ENCODE results near the gene MYH9.
"Not testable (repeated sequence)": the region's sequence is repeated elsewhere in the genome, so short reads cannot be mapped to it uniquely, and the experiment has no call there.

Gene MYH9

DNA sequence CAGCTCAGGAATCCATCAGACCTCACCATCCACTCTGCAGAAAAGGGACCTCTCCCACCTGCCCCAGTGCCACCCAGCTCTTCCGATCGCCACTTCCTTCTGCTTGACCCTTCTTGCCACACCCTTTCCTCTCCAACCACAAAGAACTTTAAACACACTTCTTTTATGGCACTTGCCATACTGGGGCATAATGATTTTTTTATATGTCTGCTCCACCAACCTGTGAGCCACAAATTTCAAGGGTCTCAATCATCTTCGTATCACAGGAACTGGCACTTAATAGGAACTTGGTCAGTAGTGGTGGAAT lies 11.7 kb upstream of the MYH9 start:
- Mint-ChIP-seq H3K9me3 (no peaks in the 10 kb centered on the region), H3K4me1 (peaks cover 30% of the 10 kb centered on the region), H3K4me3 (no peak overlapping the region), H3K36me3 (no peaks in the 10 kb centered on the region), H3K27ac (peak overlapping the region; percentile 45)
- DNase-seq (ENCODE audit: low spot score in 2 of 2) (no peak), ATAC-seq (no peak)

DNA sequence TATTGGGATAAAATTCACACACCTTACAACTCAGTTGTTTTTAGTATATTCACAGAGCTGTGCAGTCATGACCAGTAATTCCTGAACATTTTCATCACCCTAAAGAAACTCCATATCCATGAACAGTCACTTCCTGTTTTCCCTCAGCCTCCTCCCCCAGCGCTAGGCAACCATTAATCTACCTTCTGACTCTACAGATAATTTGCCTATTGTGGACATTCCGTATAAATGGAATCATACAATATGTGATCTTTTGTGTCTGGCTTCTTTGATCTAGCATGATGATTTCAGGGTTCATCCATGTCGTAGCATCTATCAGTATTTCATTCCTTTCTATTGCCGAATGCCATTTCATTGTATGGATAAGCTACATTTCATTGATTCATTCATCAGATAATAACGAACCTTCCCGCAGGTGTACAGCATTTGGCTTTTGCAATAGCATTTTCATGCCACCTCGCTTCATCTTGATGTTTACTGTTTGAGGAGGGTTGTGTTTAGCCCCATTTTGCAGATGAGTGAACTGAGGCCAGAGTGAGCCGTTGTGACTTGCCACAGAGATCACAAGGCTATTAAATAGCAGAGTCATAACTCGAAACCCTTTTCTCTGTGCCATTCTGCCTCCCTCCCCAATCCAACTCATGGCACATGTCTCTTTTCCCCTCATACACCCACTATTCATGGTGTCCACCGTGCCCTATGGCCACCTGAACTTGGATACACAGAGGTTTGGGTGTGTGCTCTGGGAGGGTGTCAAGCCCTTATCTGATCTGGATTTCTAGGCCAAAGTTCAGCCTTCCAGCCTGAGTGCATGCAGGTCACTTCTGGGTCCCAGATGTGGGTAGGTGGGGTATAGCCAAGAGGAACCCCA lies 11.1 kb upstream of the MYH9 start:
- DNase-seq (ENCODE audit: low spot score in 2 of 2) (no peak), ATAC-seq (no peak)
- Mint-ChIP-seq H3K4me3 (no peak overlapping the region), H3K27ac (peak overlapping the region; percentile 45), H3K36me3 (no peaks in the 10 kb centered on the region), H3K4me1 (peaks cover 27% of the 10 kb centered on the region), H3K9me3 (no peaks in the 10 kb centered on the region)

DNA sequence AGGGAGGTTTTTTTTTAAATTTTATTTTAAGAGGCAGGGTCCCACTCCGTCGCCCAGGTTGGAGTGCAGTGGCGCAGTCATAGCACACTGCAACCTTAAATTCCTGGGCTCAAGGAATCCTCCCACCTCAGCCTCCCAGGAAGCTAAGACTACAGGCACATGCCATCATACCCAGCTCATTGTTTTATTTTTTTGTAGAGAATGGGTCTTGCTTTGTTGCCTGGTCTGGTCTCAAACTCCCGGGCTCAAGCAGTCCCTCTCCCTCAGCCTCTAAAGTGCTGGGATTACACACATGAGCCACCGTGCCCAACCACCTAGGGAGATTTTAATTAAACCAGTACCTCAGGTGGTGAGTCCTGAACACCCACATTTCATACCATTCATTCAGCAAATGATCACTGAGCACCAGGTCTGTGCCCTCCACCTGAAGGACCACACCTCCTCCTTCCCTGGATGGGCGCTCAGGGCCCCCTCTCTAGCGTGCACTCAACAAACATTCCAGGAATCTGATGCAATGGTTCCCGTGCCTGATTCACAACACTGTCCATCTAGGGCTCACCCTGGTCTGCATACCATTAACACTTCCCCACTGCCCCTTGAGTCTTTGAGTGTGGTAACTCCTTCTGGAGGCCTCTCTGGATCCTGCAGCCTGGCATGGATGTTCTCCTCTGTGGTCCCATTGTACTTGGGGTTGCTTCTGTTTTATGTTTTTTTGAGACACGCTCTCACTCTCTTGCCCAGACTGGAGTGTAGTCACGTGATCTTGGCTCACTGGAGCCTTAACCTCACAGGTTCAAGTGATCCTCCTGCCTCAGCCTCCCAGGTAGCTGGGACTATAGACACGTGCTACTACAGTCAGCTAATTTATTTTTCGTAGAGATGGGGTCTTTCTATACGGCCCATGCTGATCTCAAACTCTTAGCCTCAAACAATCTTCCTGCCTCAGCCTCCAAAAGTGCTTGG lies 9.6 kb upstream of the MYH9 start:
- DNase-seq (ENCODE audit: low spot score in 2 of 2) (no peak), ATAC-seq (no peak)
- H3K9me3 Mint-ChIP-seq, result no peaks in the 10 kb centered on the region
- H3K36me3 Mint-ChIP-seq, result no peaks in the 10 kb centered on the region
- no peak overlapping the region for H3K27ac Mint-ChIP-seq
- H3K4me3 Mint-ChIP-seq, result no peak overlapping the region
- peaks cover 27% of the 10 kb centered on the region for H3K4me1 Mint-ChIP-seq

DNA sequence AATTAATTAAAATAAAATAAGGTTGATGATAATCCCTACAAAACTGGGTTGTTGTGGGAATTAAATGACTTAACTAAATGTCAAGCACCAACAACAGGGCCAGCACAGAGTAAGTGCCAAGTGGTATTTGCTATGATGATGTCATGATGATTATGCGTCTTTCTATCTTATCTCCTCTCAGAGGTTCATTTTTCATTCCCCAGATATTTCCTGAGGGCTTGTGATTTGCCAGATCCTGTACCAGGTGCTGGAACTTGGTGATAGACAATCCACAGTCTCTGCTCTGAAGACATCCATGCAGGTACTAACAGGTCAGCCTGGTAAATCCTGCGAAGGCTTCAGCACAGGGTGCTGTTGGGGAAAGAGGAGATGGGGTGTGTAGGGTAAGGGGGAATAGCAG lies 8.1 kb upstream of the MYH9 start:
- Mint-ChIP-seq H3K27ac (no peak overlapping the region), H3K4me3 (no peak overlapping the region), H3K4me1 (peaks cover 27% of the 10 kb centered on the region), H3K9me3 (no peaks in the 10 kb centered on the region), H3K36me3 (no peaks in the 10 kb centered on the region)
- DNase-seq (ENCODE audit: low spot score in 2 of 2) (no peak), ATAC-seq (no peak)

DNA sequence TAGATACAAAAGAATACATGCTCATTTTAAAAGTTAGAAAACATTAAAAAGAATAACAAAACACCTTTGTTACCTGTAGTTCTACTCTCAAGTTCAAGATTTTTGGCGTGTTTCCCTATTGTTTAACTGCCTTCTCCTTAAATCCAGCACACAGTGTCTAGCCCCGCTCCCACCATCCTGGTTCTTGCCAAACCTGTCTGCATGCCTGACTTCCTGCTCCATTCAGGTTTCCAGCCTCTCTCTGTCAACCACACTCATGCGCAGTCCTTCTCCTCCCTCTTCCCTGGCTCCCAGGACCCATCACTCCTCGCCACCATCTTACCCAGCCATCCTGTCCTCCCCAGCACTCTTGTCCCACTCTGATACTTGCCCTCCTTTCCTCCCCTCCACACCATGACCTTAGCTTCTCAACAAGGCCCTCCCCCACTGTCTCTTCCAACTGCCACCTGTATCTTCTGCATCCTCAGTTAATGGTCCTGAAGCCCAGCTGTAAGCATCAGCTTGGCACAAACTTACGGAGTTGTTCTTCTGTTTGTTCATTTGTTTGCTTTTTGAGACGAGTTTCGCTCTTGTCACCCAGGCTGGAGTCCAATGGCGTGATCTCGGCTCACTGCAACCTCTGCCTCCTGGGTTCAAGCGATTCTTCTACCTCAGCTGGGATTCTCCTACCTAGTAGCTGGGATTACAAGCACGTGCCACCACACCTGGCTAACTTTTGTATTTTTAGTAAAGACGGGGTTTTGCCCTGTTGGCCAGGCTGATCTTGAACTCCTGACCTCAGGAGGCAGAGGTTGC lies 7.5 kb upstream of the MYH9 start:
- no peak for DNase-seq (ENCODE audit: low spot score in 2 of 2)
- no peak for ATAC-seq
- no peaks in the 10 kb centered on the region for H3K9me3 Mint-ChIP-seq
- H3K4me3 Mint-ChIP-seq, result no peak overlapping the region
- no peaks in the 10 kb centered on the region for H3K36me3 Mint-ChIP-seq
- peaks cover 27% of the 10 kb centered on the region for H3K4me1 Mint-ChIP-seq
- no peak overlapping the region for H3K27ac Mint-ChIP-seq

DNA sequence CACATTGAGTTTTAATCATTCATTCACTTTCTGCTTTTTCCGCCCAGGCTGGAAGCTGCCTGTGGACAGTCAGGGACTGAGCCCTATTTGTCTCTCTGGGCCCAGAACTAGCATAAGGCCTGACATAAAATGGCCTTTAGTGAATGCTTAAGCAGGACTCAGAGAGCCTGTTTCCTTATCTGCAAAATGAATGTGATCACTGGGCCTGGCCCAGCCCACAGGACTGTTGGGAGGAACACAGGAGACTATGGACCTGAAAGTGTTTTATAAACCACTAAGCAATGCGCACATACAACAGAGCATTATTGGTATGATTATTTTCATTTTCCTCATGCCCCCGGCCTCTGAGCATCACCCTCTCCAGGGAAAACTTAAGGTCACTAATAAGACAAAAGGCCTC lies 3.9 kb upstream of the MYH9 start:
- peaks cover 15% of the 10 kb centered on the region for H3K36me3 Mint-ChIP-seq
- no peak overlapping the region for H3K27ac Mint-ChIP-seq
- no peak for ATAC-seq
- H3K9me3 Mint-ChIP-seq, result no peaks in the 10 kb centered on the region
- H3K4me3 Mint-ChIP-seq, result no peak overlapping the region
- peaks cover 15% of the 10 kb centered on the region for H3K4me1 Mint-ChIP-seq
- no peak for DNase-seq (ENCODE audit: low spot score in 2 of 2)

DNA sequence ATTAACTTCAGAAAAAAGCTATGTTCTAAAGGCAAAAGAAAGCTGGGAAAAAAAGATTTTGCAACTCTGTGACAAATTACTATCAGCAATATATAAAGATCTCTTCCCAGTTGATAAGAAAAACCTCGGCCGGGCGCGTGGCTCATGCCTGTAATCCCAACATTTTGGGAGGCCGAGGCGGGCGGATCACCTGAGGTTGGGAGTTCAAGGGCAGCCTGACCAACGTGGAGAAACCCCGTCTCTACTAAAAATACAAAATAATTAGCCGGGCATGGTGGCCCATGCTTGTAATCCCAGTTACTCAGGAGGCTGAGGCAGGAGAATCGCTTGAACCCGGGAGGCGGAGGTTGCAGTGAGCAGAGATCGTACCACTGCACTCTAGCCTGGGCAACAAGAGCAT lies 1.4 kb upstream of the MYH9 start:
- H3K27ac Mint-ChIP-seq; DNase-seq (ENCODE audit: low spot score in 2 of 2); H3K9me3 Mint-ChIP-seq; ATAC-seq: not testable (repeated sequence)
- peaks cover 28% of the 10 kb centered on the region for H3K4me1 Mint-ChIP-seq
- H3K4me3 Mint-ChIP-seq, result peak overlapping the region; percentile 99
- H3K36me3 Mint-ChIP-seq, result peaks cover 41% of the 10 kb centered on the region

DNA sequence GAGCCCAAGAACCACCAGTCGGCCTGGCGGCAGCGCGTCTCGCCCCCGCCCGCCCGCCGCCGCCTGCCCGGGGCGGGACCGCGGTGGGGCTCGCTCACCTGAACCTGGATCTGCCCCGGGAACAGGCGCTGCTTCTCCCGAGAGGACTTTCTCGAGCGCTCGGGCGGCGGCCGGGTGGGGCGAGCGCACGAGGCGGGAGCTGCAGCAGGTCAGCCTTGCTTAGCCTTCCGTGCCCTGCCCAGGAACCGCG lies 133 bp downstream of the MYH9 start:
- Mint-ChIP-seq H3K27ac (peak overlapping the region; percentile 82), H3K4me3 (peak overlapping the region; percentile 99), H3K4me1 (peaks cover 42% of the 10 kb centered on the region), H3K9me3 (no peaks in the 10 kb centered on the region), H3K36me3 (peaks cover 56% of the 10 kb centered on the region)
- peak; percentile 8 for ATAC-seq
- no peak for DNase-seq (ENCODE audit: low spot score in 2 of 2)

DNA sequence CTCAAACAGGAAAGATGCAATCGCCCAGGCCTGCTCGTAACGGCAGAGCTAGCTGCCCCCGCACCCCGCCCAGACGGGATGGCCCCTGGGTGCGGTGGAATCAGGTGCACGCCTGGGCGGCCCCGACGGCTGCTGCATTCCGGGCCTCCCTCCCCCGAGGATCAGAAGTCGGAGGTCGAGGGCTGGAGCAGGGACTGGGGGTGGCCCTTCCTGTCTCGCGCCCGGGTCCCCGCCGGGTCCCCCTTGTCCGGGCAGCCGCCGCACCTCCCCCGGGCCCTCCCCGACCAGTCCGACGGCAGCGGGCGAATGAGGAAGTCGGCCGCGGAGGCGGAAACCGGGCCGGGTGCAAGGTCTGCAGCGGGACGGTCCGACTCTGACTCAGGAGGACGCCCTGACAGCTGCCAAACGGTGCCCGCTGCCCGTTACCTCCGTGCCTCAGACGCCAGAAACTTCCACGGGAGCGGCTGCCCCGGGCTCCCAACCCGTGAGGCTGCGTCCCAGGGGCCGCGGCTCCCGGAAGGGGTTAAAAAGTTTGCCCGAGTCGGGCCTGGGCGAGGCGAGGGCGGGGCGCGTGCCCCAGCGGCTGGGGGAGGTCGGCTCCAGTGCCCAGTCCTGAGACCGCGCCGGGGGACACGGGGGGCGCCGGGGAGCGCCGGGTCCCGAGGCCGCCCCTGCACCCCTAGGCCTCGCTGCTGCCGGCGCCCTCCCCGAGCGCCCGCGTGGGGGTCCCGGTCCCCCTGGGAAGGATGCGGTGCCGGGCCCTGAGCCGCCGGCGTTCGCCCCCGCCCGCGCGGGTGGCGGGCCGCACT lies 663 bp downstream of the MYH9 start:
- peak; percentile 31 for ATAC-seq
- Mint-ChIP-seq H3K4me3 (peak overlapping the region; percentile 99), H3K27ac (peak overlapping the region; percentile 97), H3K9me3 (no peaks in the 10 kb centered on the region), H3K36me3 (peaks cover 61% of the 10 kb centered on the region), H3K4me1 (peaks cover 42% of the 10 kb centered on the region)
- DNase-seq (ENCODE audit: low spot score in 2 of 2), result peak; percentile 61 to 88

DNA sequence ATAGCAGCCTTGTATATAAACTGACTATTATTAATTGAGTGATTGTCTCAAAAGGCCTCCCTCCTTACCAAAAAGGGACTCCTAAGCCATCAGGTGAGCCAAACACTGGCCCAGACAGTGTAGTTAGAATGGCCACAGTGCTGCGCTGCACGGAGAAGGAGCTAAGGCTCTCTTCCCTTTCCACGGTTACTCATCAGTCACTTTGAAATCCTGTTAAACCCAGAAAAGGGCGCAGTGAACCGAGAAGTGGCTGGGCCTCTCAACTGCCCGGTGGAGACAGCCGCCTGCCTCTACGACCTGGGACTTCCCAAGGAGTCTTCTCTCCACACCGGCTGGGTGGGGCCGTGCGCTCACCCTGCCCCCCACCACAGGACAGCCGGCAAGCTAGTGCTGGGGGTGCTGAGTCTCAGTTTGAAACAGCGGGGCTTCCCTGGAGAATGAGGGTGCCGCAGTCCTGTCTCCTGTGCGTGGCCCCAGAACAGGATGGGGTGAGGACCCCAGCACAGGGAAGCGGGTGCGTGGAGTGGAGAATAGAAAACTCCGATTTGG lies 1.3 kb downstream of the MYH9 start:
- H3K4me1 Mint-ChIP-seq, result peaks cover 48% of the 10 kb centered on the region
- peaks cover 68% of the 10 kb centered on the region for H3K36me3 Mint-ChIP-seq
- H3K4me3 Mint-ChIP-seq, result peak overlapping the region; percentile 99
- H3K27ac Mint-ChIP-seq, result peak overlapping the region; percentile 97
- H3K9me3 Mint-ChIP-seq, result no peaks in the 10 kb centered on the region
- DNase-seq (ENCODE audit: low spot score in 2 of 2) (peak in 1 of 2 donors; percentile 87), ATAC-seq (peak; percentile 42)

DNA sequence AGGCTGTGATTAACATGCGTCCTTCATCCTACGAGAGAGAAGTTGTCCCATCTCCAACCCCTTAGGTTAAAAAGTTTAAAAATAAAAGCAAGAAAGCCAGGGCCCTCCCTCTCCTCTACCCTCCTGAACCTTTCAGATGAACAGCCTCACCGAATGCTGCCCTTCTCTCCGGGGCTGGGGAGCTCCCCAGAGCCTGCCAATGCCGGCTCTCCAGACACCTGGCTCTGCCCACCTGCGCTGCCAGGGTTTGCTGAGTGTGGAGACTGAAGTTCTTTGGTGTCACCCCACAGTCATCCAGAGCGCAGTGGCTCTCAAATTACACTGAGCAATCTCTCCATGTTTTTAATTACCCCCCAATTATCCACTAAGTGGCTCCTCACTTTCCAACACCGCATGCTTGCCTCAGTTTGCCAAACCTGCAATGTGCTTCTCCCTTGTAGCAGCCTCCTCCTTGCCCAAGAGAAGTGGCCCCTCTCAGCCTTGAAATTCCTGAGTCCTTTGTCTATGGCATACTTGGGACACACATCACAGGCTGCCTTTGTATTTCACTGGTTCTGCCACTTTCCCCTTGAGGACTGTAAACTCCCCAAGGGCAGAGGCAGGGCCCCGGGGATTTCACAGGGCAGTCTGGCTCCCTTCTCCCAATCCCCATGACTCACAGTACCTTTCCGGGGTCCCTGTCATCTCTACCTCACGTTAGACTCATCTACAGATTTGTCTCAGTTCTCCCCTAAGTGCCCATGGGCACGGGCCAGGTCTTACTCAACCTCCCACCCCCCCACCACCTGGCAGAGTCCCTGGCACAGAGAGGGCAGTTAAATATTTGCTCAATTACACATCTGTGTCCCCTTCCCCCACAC lies 2.0 kb downstream of the MYH9 start:
- Mint-ChIP-seq H3K36me3 (peaks cover 75% of the 10 kb centered on the region), H3K4me3 (peak overlapping the region; percentile 99), H3K4me1 (peaks cover 51% of the 10 kb centered on the region), H3K9me3 (no peaks in the 10 kb centered on the region), H3K27ac (peak overlapping the region; percentile 97)
- peak in 1 of 2 donors; percentile 80 for DNase-seq (ENCODE audit: low spot score in 2 of 2)
- peak; percentile 52 for ATAC-seq

DNA sequence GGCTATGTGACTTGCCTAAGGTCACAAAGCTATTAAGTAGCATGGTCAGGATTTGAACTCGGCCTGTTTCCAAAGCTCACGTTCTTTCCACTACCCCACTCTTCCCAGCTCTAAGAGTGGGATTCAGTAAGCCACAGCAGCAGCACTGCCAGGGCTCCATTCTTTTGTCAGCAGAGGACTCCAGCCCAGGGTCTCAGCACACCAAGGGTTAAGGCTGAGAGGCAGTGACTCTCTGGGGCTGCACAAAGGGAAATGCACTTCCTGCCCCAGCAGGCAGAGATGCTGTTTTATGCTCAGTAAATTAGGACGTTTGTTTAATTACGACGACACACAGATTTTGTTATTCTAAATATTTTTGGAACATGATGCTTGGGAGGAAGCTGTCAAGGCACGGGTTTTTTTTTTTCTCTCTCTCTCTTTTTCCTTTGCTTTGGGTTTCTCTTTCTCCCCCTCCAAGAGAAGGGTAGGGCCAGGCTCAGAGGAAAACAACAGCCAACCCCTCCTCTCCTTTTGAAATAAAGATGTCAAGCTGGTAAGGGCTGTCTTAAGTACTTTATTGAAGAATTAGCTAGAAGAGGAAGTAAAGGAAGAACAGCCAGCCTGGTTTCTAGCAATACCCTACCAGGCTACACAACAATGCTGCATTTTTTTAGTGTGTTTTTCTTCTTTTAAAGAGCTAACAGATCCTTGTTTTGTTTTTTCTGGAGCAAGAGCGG lies 2.8 kb downstream of the MYH9 start:
- ATAC-seq, result no peak
- H3K27ac Mint-ChIP-seq, result peak overlapping the region; percentile 97
- H3K9me3 Mint-ChIP-seq, result no peaks in the 10 kb centered on the region
- peak in 1 of 2 donors; percentile 65 for DNase-seq (ENCODE audit: low spot score in 2 of 2)
- H3K36me3 Mint-ChIP-seq, result peaks cover 83% of the 10 kb centered on the region
- peaks cover 59% of the 10 kb centered on the region for H3K4me1 Mint-ChIP-seq
- H3K4me3 Mint-ChIP-seq, result peak overlapping the region; percentile 99

DNA sequence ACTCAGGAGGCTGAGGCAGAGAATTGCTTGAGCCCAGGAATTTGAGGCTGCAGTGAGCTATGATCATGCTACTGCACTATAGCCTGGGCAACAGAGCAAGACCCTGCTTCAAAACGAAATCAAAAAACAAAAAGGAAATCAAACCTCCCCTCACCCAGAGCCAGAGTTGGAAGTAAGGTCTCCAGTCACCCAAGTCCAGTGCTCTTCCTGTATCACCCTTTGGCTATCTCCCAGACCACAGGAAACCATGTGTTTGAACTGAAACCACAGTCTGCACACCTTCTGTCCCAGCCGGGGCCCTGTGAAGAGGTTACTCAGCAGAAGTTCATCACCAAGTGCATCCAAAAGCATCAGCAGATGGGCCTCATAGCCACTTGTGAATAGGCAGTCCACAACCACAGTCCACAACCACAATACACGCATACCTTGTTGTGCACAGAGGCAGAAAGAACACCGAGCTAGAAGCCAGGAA lies 4.6 kb downstream of the MYH9 start:
- H3K9me3 Mint-ChIP-seq, result no peaks in the 10 kb centered on the region
- H3K4me1 Mint-ChIP-seq, result peaks cover 69% of the 10 kb centered on the region
- peaks cover 94% of the 10 kb centered on the region for H3K36me3 Mint-ChIP-seq
- peak overlapping the region; percentile 99 for H3K4me3 Mint-ChIP-seq
- ATAC-seq (peak; percentile 42), DNase-seq (ENCODE audit: low spot score in 2 of 2) (peak in 1 of 2 donors; percentile 80)
- peak overlapping the region; percentile 97 for H3K27ac Mint-ChIP-seq

Data from stimulated activated effector memory CD8-positive, alpha-beta T cell treated with anti-CD3 and anti-CD28 coated beads, Interleukin-12 subunit alpha, Interleukin-12 subunit beta, amount 100 ng/mL, for 72 hours (primary cell).